Panc1 (cell line): ENCODE measurements around the gene C1QTNF2. TPM values are rescaled to one million over a fixed set of nuclear protein-coding genes. Genes with fewer than 3 reads are reported as not detected.

Experiments
- ATAC-seq: fragments of 200-7000 bp; cut with Tn5 transposase; 2 replicates; pipeline ENCODE4 v1.9.1; 2020; ENCODE audit warnings: mild to moderate bottlenecking, moderate library complexity
- BruUV-seq: library from RNA; stranded (reverse); fragments of 400-500 nt; replicated peaks from 2 replicates; lab custom pipeline; 2021; lab: Mats Ljungman, UMichigan
- CTCF ChIA-PET: fragments of 300-600 bp; sonication (Branson Sonifier 250); formaldehyde crosslinking; loops from one replicate; lab custom pipeline; 2022; ENCODE audit warnings: antibody characterized with exemption; lab: Charles Lee
- POLR2A ChIA-PET: fragments of 300-600 bp; sonication (Branson Sonifier 250); formaldehyde crosslinking; loops from one replicate; lab custom pipeline; 2022; ENCODE audit warnings: antibody characterized with exemption; lab: Charles Lee
- DNase-seq: peaks from one replicate; pipeline ENCODE4 v3.0.0-alpha.2; 2010; ENCODE audit warnings: low read depth, low spot score
- H3K27ac ChIP-seq: 2 replicates; pipeline ENCODE4 v1.5.1; 2011; ENCODE audit warnings: mild to moderate bottlenecking, low read length, inconsistent platforms
- H3K27me3 ChIP-seq: fragments of 200-500 bp; sonication (Bioruptor generic); 2 replicates; pipeline ENCODE4 v1.6.0; 2014; ENCODE audit warnings: low read length, inconsistent platforms; ENCODE audit not compliant: control insufficient read depth, insufficient read depth
- H3K36me3 ChIP-seq: fragments of 200-500 bp; sonication (Bioruptor generic); 2 replicates; pipeline ENCODE4 v1.5.1; 2014; ENCODE audit warnings: inconsistent platforms, mild to moderate bottlenecking, low read length, moderate library complexity; ENCODE audit not compliant: control insufficient read depth, insufficient read depth
- H3K4me1 ChIP-seq: 2 replicates; pipeline ENCODE4 v1.5.1; 2011; ENCODE audit warnings: inconsistent platforms, mild to moderate bottlenecking, low read length, moderate library complexity; ENCODE audit not compliant: control insufficient read depth, insufficient read depth
- H3K4me3 ChIP-seq, 2 experiments: 2 replicates each; pipeline ENCODE4 v1.5.1; 2011 to 2012; ENCODE audit warnings: low read depth in 2 of 2, low read length in 2 of 2, mild to moderate bottlenecking in 2 of 2, inconsistent platforms in 1 of 2, moderate library complexity in 1 of 2
- H3K9me3 ChIP-seq: fragments of 200-500 bp; sonication (Bioruptor generic); 2 replicates; pipeline ENCODE4 v1.5.1; 2014; ENCODE audit warnings: low read depth, mild to moderate bottlenecking, inconsistent platforms, low read length, moderate library complexity; ENCODE audit not compliant: control insufficient read depth, insufficient read depth
- POLR2AphosphoS5 ChIP-seq: IDR thresholded peaks from 2 replicates; pipeline ENCODE4 v1.6.1; 2012; ENCODE audit warnings: mild to moderate bottlenecking, low read depth, low read length, moderate library complexity
- SIN3A ChIP-seq: IDR thresholded peaks from 2 replicates; pipeline ENCODE4 v1.6.1; 2012; ENCODE audit warnings: low read depth, mild to moderate bottlenecking, low read length, moderate library complexity, borderline replicate concordance; ENCODE audit not compliant: insufficient read depth
- TCF7L2 ChIP-seq: IDR thresholded peaks from 2 replicates; pipeline ENCODE4 v1.6.1; 2011; ENCODE audit warnings: mild to moderate bottlenecking, low read depth, low read length, inconsistent platforms
- in situ Hi-C: cut with HindIII; loops from 2 replicates; pipeline ENCODE4 v1.10.0; 2016; ENCODE audit warnings: low sequenced_read_pairs, low pct_unique_long_range_greater_than_20kb
- intact Hi-C: fragments of 100-400 bp; cut with micrococcal nuclease; formaldehyde crosslinking; loops from one replicate; pipeline ENCODE4 v1.10.0; 2022; ENCODE audit not compliant: unreplicated experiment
- total RNA-seq: library from RNA; stranded (reverse); gene quantifications from one replicate; pipeline ENCODE4 v1.2.1, GENCODE V29; 2021; ENCODE audit not compliant: unreplicated experiment
- TF ChIP-seq, protein P1 (sequence below), 2 experiments: IDR thresholded peaks; 2 replicates each; pipeline ENCODE4 v1.6.1; 2011 to 2012; ENCODE audit warnings: low read depth in 2 of 2, control low read depth in 1 of 2, low read length in 1 of 2, mild to moderate bottlenecking in 1 of 2, moderate library complexity in 1 of 2; ENCODE audit not compliant: insufficient read depth in 1 of 2
- TF ChIP-seq, protein P2 (sequence below): fragments of 450-650 bp; IDR thresholded peaks from 2 replicates; pipeline ENCODE4 v1.5.1; 2017; ENCODE audit warnings: mild to moderate bottlenecking

C1QTNF2 gene
- total RNA-seq, 1 experiment from 2014 or later: 0.44 TPM

DNA sequence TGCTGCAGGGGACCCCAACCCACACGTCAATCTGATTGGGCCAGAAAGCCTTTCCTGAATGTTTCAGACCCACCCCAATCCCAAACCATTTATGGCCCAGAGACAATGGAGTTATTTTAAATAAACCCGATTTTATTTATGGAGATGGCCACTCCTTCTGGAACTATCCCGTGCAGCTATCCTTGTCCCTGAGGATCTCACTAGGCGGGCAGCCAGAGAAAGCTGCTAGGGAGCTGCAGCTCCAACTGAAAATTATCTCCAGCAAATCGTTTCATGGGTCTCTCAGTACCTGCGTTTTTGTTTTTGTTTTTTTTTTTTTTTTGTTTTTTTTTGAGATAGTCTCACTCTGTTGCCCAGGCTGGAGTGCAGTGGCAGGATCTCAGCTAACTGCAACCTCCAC lies 23.0 kb downstream of the C1QTNF2 start:
- H3K27ac ChIP-seq: no peak overlapping the region
- BruUV-seq: no TSS peak
- no peaks in the 10 kb centered on the region for H3K9me3 ChIP-seq
- intact Hi-C loops: loop anchor here (5.0 kb wide), 1 partner anchor 325 kb away; no protein-coding TSS in a partner anchor
- in situ Hi-C loops: no loop called here
- ATAC-seq (no peak), DNase-seq (no peak)
- H3K4me3 ChIP-seq: no peak overlapping the region
- TF ChIP-seq, protein P1, sequence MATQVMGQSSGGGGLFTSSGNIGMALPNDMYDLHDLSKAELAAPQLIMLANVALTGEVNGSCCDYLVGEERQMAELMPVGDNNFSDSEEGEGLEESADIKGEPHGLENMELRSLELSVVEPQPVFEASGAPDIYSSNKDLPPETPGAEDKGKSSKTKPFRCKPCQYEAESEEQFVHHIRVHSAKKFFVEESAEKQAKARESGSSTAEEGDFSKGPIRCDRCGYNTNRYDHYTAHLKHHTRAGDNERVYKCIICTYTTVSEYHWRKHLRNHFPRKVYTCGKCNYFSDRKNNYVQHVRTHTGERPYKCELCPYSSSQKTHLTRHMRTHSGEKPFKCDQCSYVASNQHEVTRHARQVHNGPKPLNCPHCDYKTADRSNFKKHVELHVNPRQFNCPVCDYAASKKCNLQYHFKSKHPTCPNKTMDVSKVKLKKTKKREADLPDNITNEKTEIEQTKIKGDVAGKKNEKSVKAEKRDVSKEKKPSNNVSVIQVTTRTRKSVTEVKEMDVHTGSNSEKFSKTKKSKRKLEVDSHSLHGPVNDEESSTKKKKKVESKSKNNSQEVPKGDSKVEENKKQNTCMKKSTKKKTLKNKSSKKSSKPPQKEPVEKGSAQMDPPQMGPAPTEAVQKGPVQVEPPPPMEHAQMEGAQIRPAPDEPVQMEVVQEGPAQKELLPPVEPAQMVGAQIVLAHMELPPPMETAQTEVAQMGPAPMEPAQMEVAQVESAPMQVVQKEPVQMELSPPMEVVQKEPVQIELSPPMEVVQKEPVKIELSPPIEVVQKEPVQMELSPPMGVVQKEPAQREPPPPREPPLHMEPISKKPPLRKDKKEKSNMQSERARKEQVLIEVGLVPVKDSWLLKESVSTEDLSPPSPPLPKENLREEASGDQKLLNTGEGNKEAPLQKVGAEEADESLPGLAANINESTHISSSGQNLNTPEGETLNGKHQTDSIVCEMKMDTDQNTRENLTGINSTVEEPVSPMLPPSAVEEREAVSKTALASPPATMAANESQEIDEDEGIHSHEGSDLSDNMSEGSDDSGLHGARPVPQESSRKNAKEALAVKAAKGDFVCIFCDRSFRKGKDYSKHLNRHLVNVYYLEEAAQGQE (IDR thresholded peaks at IDR 0.05; ENCODE audit: insufficient read depth in 1 of 2, low read depth in 2 of 2, low read length in 1 of 2): no peak
- TF ChIP-seq, protein P2, sequence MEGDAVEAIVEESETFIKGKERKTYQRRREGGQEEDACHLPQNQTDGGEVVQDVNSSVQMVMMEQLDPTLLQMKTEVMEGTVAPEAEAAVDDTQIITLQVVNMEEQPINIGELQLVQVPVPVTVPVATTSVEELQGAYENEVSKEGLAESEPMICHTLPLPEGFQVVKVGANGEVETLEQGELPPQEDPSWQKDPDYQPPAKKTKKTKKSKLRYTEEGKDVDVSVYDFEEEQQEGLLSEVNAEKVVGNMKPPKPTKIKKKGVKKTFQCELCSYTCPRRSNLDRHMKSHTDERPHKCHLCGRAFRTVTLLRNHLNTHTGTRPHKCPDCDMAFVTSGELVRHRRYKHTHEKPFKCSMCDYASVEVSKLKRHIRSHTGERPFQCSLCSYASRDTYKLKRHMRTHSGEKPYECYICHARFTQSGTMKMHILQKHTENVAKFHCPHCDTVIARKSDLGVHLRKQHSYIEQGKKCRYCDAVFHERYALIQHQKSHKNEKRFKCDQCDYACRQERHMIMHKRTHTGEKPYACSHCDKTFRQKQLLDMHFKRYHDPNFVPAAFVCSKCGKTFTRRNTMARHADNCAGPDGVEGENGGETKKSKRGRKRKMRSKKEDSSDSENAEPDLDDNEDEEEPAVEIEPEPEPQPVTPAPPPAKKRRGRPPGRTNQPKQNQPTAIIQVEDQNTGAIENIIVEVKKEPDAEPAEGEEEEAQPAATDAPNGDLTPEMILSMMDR: no peak
- TF ChIP-seq SIN3A (no peak), TCF7L2 (no peak), POLR2AphosphoS5 (no peak)
- H3K4me1 ChIP-seq: peaks cover 4% of the 10 kb centered on the region; the same call in 1 of the 2 replicates
- ChIA-PET CTCF (no interaction called here), POLR2A (no interaction called here)
- no peaks in the 10 kb centered on the region for H3K27me3 ChIP-seq
- H3K36me3 ChIP-seq: no peaks in the 10 kb centered on the region

- intact Hi-C loops: no loop called here
- no TSS peak for BruUV-seq
- no peaks in the 10 kb centered on the region for H3K9me3 ChIP-seq
- POLR2A ChIA-PET: no interaction called here
- H3K4me3 ChIP-seq: no peak overlapping the region
- CTCF ChIA-PET: interaction anchor here (0.5 kb wide), 1 partner anchor 99 kb away, joined by 6 read pairs; no protein-coding TSS in a partner anchor
- in situ Hi-C loops: no loop called here
- peaks cover 4% of the 10 kb centered on the region for H3K4me1 ChIP-seq
- ATAC-seq (no peak; the same call in 1 of the 2 replicates), DNase-seq (no peak)
- no peaks in the 10 kb centered on the region for H3K36me3 ChIP-seq
- no peak overlapping the region; the same call in 1 of the 2 replicates for H3K27ac ChIP-seq
- no peaks in the 10 kb centered on the region for H3K27me3 ChIP-seq
- no peak for TF ChIP-seq POLR2AphosphoS5
- TF ChIP-seq, protein P1 (IDR thresholded peaks at IDR 0.05; ENCODE audit: insufficient read depth in 1 of 2, low read depth in 2 of 2, low read length in 1 of 2): no peak
- TF ChIP-seq TCF7L2: no peak
- TF ChIP-seq SIN3A: no peak
- TF ChIP-seq, protein P2: no peak
Observed at GRCh38 chr5:160342413-160342941, 27.9 kb downstream of the C1QTNF2 start.
